ENCODE measurements around the gene PCP2. TPM values are rescaled to one million over a fixed set of nuclear protein-coding genes. Genes with fewer than 3 reads are reported as not detected.
A peak's percentile ranks its signal among the peaks of the same experiment; 100 is the strongest.

The PCP2 gene
- total RNA-seq, 1 donor from 2014 or later = not detected

DNA sequence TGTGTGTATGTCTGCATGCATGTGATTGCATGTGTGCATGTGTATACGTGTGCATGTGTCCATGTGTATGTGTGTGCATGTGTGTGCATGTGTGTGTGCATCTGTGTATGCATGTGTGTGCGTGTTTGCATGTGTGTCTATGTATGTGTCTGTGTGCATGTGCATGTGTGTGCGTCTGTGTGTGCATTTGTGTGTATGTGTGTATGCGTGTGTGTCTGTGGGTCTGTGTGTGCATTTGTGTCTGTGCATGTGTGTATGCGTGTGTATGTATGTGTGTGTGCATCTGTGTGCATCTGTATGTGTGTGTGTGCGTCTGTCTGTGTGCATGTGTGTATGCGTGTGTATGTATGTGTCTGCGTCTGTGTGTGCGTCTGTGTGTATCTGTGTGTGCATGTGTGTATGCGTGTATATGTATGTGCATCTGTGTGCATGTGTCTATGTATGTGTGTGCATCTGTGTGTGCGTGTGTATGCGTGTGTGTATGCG, 6.4 kb upstream of the PCP2 start:
- H3K9me3 ChIP-seq = no peaks in the 10 kb centered on the region
- TF ChIP-seq POLR2A (IDR thresholded peaks at IDR 0.05) (no peak), POLR2AphosphoS5 (IDR thresholded peaks at IDR 0.05; ENCODE audit: insufficient read depth in 1 of 2, low read depth in 1 of 2) (no peak)
- TF ChIP-seq, protein P1, sequence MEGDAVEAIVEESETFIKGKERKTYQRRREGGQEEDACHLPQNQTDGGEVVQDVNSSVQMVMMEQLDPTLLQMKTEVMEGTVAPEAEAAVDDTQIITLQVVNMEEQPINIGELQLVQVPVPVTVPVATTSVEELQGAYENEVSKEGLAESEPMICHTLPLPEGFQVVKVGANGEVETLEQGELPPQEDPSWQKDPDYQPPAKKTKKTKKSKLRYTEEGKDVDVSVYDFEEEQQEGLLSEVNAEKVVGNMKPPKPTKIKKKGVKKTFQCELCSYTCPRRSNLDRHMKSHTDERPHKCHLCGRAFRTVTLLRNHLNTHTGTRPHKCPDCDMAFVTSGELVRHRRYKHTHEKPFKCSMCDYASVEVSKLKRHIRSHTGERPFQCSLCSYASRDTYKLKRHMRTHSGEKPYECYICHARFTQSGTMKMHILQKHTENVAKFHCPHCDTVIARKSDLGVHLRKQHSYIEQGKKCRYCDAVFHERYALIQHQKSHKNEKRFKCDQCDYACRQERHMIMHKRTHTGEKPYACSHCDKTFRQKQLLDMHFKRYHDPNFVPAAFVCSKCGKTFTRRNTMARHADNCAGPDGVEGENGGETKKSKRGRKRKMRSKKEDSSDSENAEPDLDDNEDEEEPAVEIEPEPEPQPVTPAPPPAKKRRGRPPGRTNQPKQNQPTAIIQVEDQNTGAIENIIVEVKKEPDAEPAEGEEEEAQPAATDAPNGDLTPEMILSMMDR (IDR thresholded peaks at IDR 0.05) = no peak
- no peak overlapping the region for H3K4me3 ChIP-seq
- peaks cover 8% of the 10 kb centered on the region for H3K27me3 ChIP-seq
- no peaks in the 10 kb centered on the region for H3K36me3 ChIP-seq
- H3K4me1 ChIP-seq = peaks cover 6% of the 10 kb centered on the region
- DNase-seq (ENCODE audit: extremely low spot score in 2 of 2) = no peak
- H3K27ac ChIP-seq = no peak overlapping the region
- intact Hi-C loops (cut with DNase I) = no loop called here

DNA sequence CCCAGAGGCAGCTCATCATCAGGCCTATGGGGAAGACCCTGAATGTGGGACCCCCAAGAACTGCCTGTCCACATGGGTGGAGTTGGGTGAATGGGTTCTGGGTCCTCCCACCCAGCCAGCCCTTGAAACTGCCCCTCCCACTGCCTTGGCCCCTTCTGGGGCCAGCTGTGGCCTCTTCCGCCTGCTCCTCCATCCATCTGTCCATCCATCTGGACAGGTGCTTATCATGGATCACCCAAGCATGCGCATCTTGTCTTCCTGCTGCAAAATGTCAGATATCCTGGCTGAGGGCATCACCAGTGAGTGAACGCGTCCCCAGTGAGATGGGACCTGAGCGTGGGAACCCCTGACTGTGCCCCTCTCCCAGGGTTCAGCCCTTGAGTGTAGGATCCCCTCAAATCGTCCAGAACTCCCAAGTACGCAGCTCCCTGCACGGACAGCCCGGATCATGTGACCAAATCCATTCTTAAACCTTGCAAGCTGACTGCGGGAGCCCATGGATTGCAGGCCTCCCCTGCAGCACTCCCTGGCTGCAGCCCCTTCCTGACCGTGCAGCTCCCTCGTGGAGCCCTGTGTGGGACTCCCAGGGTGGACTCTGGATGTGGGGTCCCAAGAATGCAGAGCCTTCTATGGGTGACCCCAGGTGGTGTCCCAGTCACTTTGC, 5.4 kb upstream of the PCP2 start:
- Histone ChIP-seq H3K27me3 (peaks cover 8% of the 10 kb centered on the region), H3K36me3 (no peaks in the 10 kb centered on the region), H3K9me3 (no peaks in the 10 kb centered on the region), H3K4me1 (peaks cover 6% of the 10 kb centered on the region), H3K27ac (no peak overlapping the region), H3K4me3 (no peak overlapping the region)
- DNase-seq (ENCODE audit: extremely low spot score in 2 of 2) = no peak
- intact Hi-C loops (cut with DNase I) = no loop called here
- no peak for TF ChIP-seq POLR2A (IDR thresholded peaks at IDR 0.05)
- TF ChIP-seq POLR2AphosphoS5 (IDR thresholded peaks at IDR 0.05; ENCODE audit: insufficient read depth in 1 of 2, low read depth in 1 of 2) = no peak
- TF ChIP-seq, protein P1 (IDR thresholded peaks at IDR 0.05) = no peak

DNA sequence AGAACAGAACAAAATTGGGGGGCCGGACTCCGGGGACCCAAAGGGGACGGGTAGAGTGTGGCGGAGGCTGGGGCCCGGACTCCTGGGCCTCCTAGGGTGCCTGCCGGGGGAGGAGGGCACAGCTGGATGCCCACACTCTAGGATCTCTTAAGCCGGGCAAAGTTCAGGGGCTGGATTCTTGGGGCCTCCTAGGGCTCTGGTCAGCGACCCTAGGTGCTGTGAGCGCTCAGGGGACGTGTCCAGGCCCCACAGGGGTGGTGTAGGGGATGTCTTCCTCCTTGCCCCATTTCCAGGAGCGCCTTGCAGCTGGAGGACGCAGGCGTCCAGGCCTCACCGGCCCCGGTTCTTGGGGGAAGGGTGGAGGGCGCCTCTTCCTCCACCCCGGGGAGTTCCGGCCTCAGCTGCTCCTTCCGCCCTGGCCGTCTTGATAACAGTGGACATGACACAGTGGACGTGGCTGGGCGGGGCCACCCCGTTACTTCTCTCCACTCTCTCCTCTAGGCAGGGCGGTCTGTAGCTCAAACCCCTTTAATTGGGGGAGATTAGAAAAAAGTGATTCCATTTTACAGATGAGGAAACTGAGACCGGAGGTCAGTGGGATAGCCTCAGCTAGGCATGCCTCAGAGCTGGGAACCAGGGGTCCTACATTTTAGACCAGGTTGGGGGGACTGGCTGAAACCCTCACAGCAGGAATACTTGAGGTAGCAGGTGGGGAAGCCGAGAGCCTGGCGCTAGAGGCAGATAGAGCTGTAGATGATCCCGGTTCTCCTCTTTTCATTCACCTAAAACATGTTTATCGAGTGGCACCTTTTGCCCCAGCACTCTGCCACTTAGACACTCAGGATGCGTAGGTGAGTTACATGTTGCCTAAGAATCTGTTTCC, 4.1 kb upstream of the PCP2 start:
- Histone ChIP-seq H3K4me1 (peaks cover 6% of the 10 kb centered on the region), H3K4me3 (peak overlapping the region; percentile 41 to 60), H3K9me3 (no peaks in the 10 kb centered on the region), H3K27me3 (peaks cover 8% of the 10 kb centered on the region), H3K36me3 (no peaks in the 10 kb centered on the region), H3K27ac (peak overlapping the region; percentile 76)
- no peak for DNase-seq (ENCODE audit: extremely low spot score in 2 of 2)
- intact Hi-C loops (cut with DNase I) = no loop called here
- TF ChIP-seq, protein P1 (IDR thresholded peaks at IDR 0.05) = no peak
- no peak for TF ChIP-seq POLR2AphosphoS5 (IDR thresholded peaks at IDR 0.05; ENCODE audit: insufficient read depth in 1 of 2, low read depth in 1 of 2)
- no peak for TF ChIP-seq POLR2A (IDR thresholded peaks at IDR 0.05)

DNA sequence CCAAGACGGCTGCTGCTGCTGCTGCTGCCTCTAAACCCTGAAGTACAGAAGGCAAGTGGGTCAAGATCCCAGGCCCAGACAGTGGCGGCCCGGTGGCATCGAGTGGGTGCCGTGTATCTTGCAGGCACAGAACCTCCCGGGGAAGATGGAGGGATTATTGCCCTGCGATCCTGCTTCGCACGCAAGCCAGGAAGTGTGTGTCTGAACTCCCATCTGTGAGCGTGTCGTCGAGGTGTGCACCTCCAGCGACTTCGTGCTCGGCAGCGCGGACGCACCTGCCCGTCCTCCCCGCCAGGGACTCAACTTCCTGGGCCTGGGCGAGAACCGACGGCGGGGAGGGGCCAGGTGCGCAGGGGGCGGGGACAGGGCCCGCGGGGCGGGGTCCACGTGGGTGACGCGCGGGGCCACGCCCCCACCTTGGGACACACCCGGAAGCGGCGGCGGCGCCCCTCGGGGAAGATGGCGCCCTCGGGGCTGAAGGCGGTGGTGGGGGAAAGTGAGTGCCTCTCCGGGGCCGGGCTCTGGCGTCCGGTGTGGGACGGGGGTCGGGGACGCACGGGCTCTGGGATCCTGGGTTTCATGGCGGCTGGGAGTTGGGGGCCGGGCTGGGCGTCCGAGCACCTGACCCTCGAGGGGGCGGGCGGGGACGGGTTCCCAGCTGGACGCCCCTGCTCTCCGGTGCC, 3.3 kb upstream of the PCP2 start, which contains the start of gene STXBP2:
Gene STXBP2 (plus strand): TSS at position 420 of the 683 bp plus-strand sequence. CDS start 40 bp downstream, at position 460.
- H3K4me3 ChIP-seq = peak within 1 kb of the TSS; percentile 41 to 60
- intact Hi-C loops (cut with DNase I) = no loop called here
- peak in 1 of 2 donors; percentile 98 for DNase-seq (ENCODE audit: extremely low spot score in 2 of 2)

More for the DNA sequence above, 3.3 kb upstream of the PCP2 start, which contains the start of gene STXBP2:
- no peaks in the 10 kb centered on the region for H3K9me3 ChIP-seq
- peak within 1 kb of the TSS; percentile 76 for H3K27ac ChIP-seq
- H3K36me3 ChIP-seq = no peaks in the 10 kb centered on the region
- H3K27me3 ChIP-seq = peaks cover 8% of the 10 kb centered on the region
- H3K4me1 ChIP-seq = peaks cover 6% of the 10 kb centered on the region
- TF ChIP-seq POLR2A (IDR thresholded peaks at IDR 0.05) (peak in 1 of 2 donors; percentile 26), POLR2AphosphoS5 (IDR thresholded peaks at IDR 0.05; ENCODE audit: insufficient read depth in 1 of 2, low read depth in 1 of 2) (peak in 1 of 2 donors; percentile 41)
- TF ChIP-seq, protein P1 (IDR thresholded peaks at IDR 0.05) = peak in 1 of 3 experiments; percentile 27

Data from vagina (tissue), 2 donors.